Measurements from ENCODE around the gene BRF1.
A peak's percentile ranks its signal among the peaks of the same experiment; 100 is the strongest.

Gene BRF1

DNA sequence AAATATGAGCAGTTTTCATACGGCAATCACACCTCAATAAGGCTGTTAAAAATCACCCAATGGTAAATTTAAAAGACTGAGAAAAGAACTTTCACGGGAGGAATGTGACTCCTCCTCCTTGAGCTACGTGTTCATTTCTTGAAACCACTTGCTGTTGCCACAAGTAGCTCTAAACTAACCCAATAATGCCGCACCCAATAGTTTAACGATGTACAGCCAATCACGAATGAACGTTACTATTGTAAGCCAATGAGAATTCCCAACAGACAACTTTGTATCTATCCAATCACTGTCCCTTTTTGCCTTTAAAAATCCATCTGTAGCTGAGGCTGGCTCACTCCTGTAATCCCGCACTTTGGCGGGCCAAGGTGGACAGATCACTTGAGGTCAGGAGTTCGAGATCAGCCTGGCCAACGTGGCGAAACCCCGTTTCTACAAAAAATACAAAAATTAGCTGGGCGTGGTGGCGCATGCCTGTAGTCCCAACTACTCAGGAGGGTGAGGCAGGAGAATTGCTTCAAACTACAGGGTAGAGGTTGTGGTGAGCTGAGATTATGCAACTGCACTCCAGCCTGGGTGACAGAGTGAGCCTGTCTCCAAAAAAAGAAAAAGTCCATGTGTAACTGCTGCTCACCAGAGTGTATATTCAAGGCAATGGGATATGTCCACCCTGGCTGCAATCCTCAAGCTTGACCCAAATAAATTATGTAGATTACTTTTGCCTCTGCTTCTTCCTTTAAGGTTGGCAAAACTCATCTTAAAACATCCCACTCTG is 76.8 kb downstream of the BRF1 start:
- DNase-seq = no peak

DNA sequence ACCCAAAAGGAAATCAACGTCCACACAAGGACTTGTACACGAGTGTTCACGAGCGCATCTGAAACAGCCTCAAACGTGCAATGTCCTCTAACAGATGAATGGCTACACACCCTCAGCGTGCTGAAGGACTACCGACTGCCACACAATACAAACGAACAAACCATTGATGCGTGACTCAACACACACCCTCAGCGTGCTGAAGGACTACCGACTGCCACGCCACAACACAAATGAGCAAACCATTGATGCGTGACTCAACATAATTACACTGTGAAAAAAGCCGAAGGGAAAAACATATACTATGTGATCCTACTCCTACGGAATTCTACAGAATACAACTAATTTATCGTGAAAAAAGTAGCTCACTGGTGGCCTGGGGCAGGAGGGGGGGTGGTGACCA is 77.5 kb downstream of the BRF1 start:
- no peak for DNase-seq

DNA sequence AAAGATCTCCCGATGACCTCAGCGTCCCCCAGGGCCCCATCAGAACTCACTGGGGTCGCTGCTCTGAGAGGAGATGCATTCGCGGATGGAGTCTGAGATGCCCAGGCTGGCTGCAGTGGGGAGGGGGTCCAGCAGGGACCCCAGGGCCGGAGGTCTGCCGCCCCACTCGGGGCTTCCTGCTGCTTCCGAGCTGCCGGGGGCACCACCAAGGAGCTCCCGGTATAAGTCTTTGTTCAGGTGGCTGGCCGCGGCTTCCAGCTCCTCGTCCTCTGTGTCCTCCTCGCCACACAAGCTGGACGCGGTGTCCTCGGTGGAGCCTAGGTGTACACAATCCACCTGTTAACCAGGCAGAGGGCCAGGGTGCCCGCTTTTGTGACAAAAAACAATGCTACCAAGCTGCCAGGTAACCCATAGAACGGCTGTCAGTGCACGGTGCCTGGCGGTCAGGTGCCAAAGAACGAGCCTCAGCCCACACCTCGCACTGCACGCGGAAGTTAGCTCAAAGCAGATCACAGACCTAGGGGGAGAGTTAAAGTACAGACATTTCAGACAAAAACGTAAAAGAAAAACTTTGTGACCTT is 79.1 kb downstream of the BRF1 start:
- DNase-seq = no peak

DNA sequence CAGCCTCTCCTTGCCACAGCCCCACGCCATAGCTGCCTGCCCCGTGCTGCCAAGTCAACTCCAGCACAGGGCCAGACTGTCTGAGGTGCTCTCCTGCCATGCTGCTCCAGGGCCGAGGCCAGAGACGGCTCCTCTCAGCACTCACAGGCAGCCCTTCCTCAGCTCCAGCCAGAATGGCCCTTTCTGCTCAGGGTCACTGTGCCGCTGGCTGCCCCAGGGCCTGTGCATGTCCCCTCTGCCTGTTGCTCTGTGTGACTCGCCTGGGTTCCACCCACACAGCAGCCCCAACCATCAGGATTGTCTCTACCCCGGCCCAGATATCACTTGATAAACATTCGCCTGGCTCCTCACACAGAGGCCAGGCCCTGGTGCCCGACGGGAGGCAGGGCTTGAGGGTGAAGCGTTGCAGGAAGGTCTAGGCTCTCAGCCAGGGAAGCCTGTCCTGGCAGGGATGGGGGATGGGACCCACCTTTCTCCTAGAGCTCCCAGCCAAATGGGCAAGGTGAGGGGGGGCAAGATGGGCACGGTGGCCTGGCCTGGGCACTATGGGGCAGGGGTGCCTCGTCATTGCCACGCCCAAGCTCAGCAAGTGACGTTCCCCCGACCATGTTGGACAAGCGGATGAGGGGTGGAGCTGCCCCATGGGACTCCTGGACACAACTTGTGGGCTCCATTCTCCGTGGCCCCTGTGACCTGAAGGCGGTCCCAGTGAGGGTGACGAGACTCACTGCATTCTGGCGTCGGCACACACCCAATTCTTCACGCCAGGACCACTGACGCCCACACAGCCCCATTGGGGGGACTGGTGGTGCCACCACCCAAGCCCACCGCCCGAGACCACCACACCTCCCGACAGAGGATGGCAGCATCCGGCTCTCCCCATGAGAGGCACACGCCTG is 79.9 kb downstream of the BRF1 start:
- DNase-seq = no peak

DNA sequence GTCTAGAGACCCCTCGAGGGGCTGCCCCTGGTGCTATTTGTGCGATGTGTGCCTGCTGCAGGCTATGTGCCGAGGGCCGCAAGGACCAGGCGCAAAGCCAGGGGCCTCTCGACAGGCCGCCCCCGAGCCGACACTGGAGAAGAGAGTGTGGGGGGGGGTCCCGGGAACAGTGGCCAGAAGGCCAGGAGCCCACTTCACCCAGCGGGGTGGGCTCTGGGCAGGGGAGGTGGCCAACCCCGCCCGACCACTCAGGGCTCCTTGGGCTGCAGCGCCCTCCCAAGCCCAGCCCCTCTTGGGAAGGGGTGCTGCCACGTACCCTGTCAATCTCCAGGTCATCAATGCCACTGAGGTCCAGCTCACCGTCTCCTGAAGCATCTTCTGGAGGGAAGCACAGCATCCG is 81.0 kb downstream of the BRF1 start:
- no peak for DNase-seq

DNA sequence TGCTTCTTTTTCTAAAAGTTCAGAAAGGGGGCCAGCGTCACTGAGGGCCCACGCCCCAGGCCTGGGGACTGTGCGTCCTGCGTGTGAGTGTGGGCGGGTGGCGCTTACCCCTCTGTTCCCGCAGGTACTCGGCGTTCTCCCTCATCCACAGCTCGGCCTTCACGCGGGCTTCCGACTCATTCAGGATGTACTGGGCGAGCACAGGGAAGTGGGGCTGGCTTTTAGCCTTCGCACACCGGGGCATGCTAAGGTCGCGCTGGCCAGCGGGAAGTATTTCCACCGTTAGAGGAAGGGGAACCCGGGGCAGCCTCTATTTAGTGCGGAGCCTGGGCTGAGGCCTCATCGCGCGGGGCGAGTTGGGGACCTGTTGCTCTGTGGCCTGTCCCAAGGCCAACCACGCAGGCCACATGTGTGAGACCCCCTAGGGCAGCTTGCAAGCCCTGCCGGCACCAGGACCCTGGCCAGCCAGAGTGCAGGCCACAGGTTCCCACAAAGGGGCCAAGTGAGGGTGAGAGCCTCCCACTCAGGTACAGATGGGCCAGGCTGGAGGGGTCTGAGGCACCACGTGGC is 81.7 kb downstream of the BRF1 start:
- no peak for DNase-seq

DNA sequence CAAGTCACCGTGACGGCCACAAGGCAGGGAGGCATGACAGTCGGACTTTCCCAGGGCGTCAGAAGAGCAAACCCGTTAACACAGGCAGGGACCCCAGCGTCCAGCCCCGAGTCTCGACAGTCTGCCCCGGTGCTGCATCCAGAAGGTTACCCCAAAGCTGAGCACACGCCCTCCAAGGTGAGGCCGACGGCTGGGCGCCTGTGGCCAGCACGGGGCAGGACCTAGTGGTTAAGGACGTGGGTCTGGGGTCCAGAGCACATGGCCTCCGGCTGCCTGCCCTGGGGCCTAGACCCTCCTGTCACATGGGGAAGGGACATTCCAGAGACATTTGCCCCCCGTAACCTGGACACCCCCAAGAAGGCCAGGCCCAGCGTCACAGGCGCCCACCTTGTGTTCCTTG is 82.2 kb downstream of the BRF1 start:
- no peak for DNase-seq

DNA sequence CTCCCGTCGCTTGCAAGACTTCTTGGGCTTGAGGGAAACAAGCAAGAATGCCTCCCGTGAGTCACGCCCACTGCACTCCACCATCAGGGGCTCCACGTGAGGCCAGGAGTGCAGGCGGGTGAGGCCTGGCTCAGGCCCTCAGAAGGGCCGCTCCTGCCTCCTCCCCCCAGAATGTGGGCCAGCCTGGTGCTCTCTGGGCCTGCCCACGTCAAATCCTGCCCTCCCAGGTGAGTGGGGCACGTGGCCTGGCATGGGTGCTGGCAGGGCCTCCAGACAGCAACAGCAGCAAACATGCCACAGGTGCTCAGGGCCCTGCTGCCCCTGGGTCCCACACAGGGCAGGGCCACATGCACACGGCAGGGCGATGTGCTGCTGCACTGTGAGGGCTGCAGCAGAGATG is 83.0 kb downstream of the BRF1 start:
- DNase-seq = no peak

DNA sequence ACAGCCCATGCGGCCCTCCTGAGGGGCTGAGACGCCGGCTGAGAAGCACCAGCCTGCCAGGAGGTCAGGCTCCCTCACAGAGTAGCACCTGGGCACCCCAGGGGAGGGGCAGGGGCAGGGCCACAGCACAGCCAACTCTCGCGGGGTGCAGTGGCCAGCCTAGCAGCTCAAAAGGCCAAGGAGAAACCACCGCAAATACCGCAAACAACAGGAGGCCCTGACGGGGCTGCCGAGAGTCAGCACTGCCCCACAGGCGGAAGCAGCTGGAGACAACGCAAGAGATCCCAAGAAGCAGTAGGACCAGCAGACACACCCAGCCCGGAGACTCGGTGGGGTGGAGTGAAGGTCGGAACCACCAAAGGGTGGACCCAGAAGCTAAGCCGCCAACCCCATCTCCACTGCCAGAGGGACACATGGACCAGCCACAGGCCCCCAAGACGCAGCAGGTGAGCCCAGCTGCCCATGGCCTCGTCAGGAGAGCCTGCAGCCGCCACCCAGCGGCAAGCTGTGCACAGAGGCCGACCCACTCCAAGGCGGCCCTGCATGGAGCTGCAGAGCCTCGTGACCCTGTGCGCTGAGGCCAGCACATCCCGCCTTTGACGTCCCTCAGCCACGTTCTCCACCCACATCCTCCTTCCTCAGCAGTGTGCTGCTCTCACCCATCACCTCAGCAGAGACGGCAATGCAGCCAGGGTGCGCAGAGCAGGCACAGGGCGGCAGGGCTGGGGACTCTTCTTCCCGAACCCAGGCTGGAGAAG is 84.1 kb downstream of the BRF1 start:
- no peak for DNase-seq

DNA sequence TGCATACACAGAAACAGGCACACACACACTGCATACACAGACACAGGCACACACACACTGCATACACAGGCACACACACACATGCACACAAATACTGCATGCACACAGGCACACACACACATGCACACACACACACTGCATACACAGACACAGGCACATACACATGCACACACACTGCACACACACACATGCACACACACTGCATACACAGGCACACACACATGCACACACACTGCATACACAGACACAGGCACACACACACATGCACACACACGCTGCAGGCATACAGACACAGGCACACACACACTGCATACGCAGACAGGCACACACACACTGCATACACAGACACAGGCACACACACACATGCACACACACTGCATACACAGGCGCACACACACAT is 85.2 kb downstream of the BRF1 start:
- DNase-seq = no peak

DNA sequence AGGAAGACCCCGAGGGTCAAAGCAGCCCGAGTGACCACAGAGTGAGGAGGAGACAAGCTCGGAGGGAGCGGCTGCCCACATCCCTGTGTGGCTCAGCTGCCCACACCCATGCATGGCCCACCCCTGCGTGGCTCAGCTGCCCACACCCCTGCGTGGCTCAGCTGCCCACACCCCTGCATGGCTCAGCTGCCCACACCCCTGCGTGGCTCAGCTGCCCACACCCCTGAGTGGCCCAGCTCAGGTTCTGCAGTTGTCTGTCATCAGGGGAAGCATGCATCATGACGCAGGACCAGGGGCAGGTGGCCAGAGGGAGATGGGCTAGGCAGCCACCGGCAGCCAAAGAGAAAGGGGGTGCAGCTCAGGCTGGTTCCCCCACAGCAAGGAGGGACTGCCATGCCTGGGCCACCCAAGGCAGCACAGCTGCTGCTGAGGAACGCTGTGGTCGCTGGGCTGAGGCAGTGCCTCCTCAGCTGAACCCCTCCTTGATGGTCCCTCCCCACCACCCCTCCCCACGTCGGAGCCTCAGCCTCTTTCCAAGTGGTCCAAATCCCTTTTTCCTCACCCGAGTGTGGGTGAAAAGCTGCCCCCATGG is 86.4 kb downstream of the BRF1 start:
- no peak for DNase-seq

DNA sequence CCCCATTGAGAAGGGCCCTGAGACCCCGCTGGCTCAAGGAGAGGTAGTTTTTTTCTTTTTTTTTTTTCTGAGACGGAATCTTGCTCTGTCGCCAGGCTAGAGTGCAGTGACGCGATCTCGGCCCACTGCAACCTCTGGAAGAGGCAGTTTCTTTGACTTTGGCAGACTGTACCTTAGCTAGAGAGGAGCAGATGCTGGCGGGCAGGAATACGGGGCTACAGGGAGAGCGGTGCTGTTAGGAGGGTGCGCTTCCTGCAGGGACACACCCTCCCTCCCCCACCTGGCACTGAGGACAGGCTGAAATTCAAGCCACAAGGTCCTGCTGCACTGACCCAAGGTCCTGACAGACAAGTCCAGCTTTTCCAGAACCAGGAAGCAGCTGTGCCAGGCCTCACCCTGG is 87.4 kb downstream of the BRF1 start:
- DNase-seq = no peak

DNA sequence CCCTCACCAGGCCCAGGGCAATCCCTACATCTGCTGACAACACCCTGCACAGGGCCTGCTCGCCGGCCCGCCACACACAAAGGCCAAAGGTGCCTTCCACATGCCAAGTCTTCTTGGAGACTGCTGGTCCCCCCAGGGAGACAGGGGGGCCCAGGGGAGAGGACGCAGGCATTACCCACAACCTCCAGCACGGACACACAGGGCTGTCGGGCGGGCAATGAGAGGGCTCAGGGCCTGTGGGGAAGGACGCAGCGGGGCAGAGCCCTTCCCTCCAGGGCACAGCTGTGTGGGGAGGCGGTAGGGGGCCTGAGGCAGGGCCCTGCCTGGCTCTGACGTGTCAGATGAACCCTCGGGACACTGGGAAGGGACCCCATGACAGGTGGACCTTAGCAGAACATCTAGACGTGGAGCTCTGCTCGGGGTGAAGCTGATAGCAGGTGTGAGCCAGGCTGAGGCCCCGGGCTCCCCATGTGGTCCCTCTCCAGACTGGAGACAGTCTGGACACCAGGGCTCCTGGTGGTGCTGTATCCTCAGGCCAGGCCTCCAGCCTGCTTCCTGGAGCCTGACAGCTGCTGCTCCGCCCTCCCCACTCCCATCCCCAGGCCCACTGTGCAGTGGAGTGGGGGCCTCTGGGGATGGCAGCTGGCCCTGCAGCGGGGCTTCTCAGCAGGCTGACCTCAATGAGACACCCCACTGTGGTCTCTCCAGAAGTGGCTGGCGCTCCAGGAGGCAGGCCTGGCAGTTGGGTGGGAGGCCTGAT is 88.1 kb downstream of the BRF1 start:
- DNase-seq = peak in 2 of 3 experiments; percentile 88 to 94

DNA sequence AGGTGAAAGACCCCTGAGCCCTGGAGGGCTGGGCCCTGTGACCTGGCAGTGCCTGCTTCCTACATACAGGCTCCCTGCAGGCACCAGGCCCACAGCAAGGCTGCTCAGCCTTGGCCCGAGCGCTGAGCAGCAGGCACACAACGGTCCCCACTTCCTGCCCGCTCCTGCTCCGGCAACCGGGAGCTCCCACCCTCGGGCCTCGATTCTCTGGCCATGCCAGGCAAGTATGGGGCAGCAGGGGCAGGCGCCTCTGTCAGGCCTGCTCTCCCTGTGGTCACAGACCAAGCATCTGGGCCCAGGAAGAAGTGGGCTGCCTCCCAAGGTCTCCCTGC is 89.1 kb downstream of the BRF1 start:
- no peak for DNase-seq

DNA sequence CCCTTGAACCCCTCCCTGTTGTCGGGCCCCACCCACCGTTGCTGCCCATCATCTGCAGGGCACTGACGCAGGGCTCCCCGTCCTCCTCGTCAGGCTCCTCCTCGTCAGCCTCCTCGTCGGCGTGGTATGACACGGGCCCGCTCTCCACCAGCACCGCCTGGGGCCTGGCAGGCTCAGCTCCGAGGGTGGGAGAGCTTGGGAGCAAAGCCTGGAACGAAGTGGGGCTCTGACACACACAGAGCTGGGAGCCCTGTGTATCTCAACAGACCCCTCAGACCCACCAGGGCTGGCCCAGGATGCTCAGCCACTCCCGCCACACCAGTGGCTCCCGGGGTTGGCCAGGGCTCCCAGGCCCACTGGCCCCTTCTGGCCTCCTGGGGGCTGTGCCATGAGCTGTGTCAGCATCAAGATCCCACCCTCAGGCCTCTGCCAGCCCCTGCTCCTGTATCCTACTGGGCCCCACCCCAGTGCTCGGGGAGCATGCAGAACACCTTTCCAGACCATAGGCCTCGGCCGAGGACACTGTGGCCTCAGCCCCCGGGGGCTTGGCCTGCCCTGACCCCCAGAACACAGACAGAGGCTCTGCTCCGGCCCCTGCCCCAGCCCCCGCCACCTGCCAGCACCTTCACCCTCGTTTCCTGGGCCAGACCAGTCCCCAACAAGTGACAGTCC is 89.6 kb downstream of the BRF1 start:
- DNase-seq = no peak

DNA sequence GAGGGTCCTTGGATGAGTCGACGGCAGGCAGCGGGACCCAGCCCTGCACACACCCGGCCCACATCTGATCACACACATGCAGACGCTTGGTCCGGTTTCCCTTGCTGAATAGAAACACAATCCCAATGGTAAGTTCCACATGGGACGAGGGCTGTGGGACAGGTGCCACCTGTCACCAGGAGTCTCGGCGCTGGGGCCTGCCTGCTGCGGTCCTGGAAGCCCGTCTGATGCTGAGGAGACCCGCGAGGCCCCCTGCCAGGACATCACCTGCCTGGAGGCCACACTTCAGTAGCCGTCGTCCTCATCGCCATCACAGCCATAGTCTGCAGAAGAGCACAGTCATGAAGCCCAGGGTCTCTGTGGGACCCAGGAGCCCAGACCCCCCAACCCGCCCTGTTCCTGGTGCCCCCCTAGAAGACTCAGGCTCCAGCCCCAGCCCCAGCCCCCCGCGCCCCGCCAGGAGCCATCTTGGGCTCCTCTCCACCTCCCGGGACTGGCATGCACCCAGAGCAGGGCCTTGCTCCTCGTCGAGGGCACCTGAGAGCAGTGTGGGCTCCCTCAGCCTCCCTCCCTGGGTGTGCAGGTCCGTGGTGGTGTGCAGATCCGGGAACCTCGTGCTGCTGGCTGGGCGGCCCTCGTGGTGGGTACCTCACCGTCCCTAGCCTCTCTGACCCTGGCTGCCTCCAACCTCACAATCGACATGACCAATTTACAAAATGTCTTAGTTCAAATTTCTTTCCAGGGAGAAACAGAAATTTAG is 90.4 kb downstream of the BRF1 start:
- no peak for DNase-seq

DNA sequence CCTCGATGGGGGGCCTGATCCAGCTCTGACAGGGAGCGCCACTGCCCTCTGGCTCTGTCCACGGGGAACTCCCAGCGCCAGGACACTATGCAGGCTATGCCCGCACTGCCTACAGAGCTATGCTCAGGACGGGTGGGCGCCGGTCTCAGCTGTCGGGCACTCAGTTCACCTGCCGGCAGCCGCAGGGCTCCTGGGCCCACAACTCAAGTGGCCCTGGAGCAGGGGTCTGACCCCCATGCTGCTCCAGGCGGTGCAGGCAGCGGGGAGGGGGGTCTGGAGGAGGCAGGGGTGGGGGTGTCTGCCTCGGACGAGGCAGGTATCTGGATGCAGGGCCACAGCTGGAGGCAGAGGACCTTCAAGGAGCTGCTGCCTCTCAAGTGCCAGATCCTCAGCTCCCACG is 91.2 kb downstream of the BRF1 start:
- DNase-seq = no peak

DNA sequence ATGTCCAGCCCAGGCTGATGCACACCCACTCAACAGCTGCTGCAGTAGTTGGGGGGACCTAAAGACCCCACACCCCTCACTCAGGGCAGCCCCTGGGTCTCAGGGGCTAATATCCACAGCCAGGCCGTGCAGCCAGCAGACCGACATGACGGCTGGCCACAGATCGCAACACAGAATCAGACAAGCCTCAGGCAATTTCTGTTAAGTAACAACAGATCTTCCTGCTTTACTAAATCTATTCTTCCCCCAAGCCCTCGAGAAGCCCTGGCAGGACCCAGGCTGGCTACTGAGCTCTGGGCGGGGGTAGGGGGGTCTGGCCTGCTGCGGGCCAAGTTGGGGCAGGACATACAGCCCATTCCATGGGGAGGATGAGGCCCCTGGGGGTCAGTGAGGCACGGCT is 91.7 kb downstream of the BRF1 start:
- DNase-seq = no peak

DNA sequence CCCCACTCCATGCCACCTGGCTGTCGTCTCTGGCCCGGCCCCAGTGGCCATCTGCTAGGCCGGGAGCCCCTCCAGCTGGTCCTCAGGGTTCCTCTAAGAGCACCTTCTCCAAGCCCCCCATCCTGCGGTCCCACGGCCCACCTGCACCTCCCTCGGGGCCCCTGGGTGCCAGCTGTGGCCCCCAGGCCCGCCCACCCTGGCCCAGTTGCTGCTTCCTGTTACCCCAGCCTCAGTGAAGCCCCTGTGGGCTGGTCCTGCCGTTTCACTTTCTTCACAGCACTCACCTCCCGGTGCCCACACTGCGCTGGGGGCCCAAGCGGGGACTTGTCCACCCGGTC is 92.1 kb downstream of the BRF1 start:
- DNase-seq = no peak

DNA sequence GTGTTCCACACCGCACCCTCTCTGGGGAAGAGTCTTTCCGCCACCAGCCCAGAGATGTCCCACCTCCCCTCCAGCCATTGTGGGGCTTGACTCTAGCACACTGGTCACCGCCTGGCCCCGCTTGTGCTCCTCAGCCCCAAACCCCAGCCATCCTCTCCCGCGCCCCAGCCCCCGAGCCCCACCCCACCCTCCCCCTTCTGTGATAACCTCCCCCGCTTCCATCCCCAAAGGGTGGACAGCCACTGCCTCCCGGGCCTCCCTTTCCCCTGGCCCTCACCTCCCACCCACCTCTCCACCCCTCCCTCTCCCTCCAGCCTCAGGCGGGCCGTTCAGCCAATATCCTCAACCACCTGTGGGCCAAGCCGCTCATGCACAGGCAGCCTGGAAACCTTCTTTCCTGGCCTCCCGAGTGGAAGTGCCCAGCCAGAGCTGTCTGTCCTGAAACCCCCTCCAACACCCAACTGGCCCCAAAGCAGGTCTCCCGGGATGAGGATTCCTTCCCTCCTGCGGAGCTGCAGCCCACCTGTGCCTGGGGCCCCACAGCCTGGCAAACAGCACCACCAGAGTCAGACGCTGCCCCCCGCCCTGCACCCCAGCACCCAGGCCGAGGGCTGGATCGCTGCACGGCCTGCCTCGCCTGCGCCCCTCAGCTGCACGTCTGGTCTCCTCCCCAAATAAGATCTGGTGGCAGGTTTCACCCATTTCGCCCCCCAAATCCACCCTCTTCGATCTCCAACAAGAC is 92.6 kb downstream of the BRF1 start:
- DNase-seq = no peak

All from NCI-H1417 (cell line).